ENCODE results near the gene EPN1.

- no peak for TF ChIP-seq EZH2 (IDR thresholded peaks at IDR 0.05; ENCODE audit: insufficient read depth, poor library complexity, severe bottlenecking)
- no peak for TF ChIP-seq EZH2phosphoT487 (IDR thresholded peaks at IDR 0.05; ENCODE audit: insufficient read depth, low read depth)
These were observed 26.3 kb upstream of the EPN1 start for GRCh38 chr19:55648585-55649267.

All from GM23248 (cell line).